ENCODE results near the gene PEAK1. TPM values are rescaled to one million over a fixed set of nuclear protein-coding genes. Genes with fewer than 3 reads are reported as not detected.

PEAK1 gene
- total RNA-seq, 2 experiments from 2014 or later: 9.2 to 11.0 TPM

- Mint-ChIP-seq H3K27me3 (no peaks in the 10 kb centered on the region), H3K9me3 (no peaks in the 10 kb centered on the region), H3K4me1 (ENCODE audit: low read depth) (peaks cover 36% of the 10 kb centered on the region), H3K4me3 (no peak overlapping the region), H3K36me3 (ENCODE audit: low read depth) (peaks cover 7% of the 10 kb centered on the region), H3K27ac (no peak overlapping the region)
- H3K36me3 ChIP-seq (ENCODE audit: insufficient read depth, low read length): no peaks in the 10 kb centered on the region
- H3K4me1 ChIP-seq (ENCODE audit: insufficient read depth, low read length): peaks cover 18% of the 10 kb centered on the region
- no peak for ATAC-seq (ENCODE audit: poor library complexity)
- H3K9me3 ChIP-seq (ENCODE audit: control insufficient read depth in 1 of 2, insufficient read depth in 1 of 2, low read length in 2 of 2): no peaks in the 10 kb centered on the region
- no peaks in the 10 kb centered on the region for H3K27me3 ChIP-seq (ENCODE audit: control insufficient read depth in 1 of 2, insufficient read depth in 2 of 2, low read length in 2 of 2)
- no peak for DNase-seq
- no peak overlapping the region for H3K27ac ChIP-seq (ENCODE audit: low read depth in 1 of 2, low read length in 2 of 2)
- TF ChIP-seq CTCF (IDR thresholded peaks at IDR 0.05): no peak
- CTCF ChIA-PET: interaction anchor here (0.6 to 1.8 kb wide), 2 partner anchors 9 to 409 kb away, joined by 3 to 5 read pairs; no protein-coding TSS in a partner anchor
- H3K4me3 ChIP-seq (ENCODE audit: low read length): no peak overlapping the region
- POLR2A ChIA-PET: no interaction called here
- intact Hi-C loops (cut with DNase I, micrococcal nuclease): no loop called here
These were observed 352.8 kb downstream of the PEAK1 start for GRCh38 chr15:77066971-77067690.

GRCh38 chr15:77064539-77065308 is 355.2 kb downstream of the PEAK1 start:
- ATAC-seq (ENCODE audit: poor library complexity) (no peak), DNase-seq (peak in 2 of 14 experiments; percentile 29 to 43)
- intact Hi-C loops (cut with DNase I, micrococcal nuclease): no loop called here
- Mint-ChIP-seq H3K9me3 (no peaks in the 10 kb centered on the region), H3K36me3 (ENCODE audit: low read depth) (peaks cover 1% of the 10 kb centered on the region), H3K27ac (no peak overlapping the region), H3K4me3 (no peak overlapping the region), H3K27me3 (no peaks in the 10 kb centered on the region), H3K4me1 (ENCODE audit: low read depth) (peaks cover 30% of the 10 kb centered on the region)
- peaks cover 2% of the 10 kb centered on the region for H3K4me1 ChIP-seq (ENCODE audit: insufficient read depth, low read length)
- no peak overlapping the region for H3K4me3 ChIP-seq (ENCODE audit: low read length)
- H3K36me3 ChIP-seq (ENCODE audit: insufficient read depth, low read length): no peaks in the 10 kb centered on the region
- TF ChIP-seq CTCF (IDR thresholded peaks at IDR 0.05): no peak
- no peaks in the 10 kb centered on the region for H3K9me3 ChIP-seq (ENCODE audit: control insufficient read depth in 1 of 2, insufficient read depth in 1 of 2, low read length in 2 of 2)
- CTCF ChIA-PET: no interaction called here
- no peak overlapping the region for H3K27ac ChIP-seq (ENCODE audit: low read depth in 1 of 2, low read length in 2 of 2)
- POLR2A ChIA-PET: no interaction called here
- no peaks in the 10 kb centered on the region for H3K27me3 ChIP-seq (ENCODE audit: control insufficient read depth in 1 of 2, insufficient read depth in 2 of 2, low read length in 2 of 2)

- no peaks in the 10 kb centered on the region for H3K27me3 ChIP-seq (ENCODE audit: control insufficient read depth in 1 of 2, insufficient read depth in 2 of 2, low read length in 2 of 2)
- Mint-ChIP-seq H3K36me3 (ENCODE audit: low read depth) (no peaks in the 10 kb centered on the region), H3K27me3 (no peaks in the 10 kb centered on the region), H3K9me3 (no peaks in the 10 kb centered on the region), H3K4me3 (no peak overlapping the region), H3K27ac (no peak overlapping the region), H3K4me1 (ENCODE audit: low read depth) (peaks cover 29% of the 10 kb centered on the region)
- CTCF ChIA-PET: no interaction called here
- no peaks in the 10 kb centered on the region for H3K4me1 ChIP-seq (ENCODE audit: insufficient read depth, low read length)
- no peak overlapping the region for H3K4me3 ChIP-seq (ENCODE audit: low read length)
- no peaks in the 10 kb centered on the region for H3K36me3 ChIP-seq (ENCODE audit: insufficient read depth, low read length)
- ATAC-seq (ENCODE audit: poor library complexity) (no peak), DNase-seq (no peak)
- no peaks in the 10 kb centered on the region for H3K9me3 ChIP-seq (ENCODE audit: control insufficient read depth in 1 of 2, insufficient read depth in 1 of 2, low read length in 2 of 2)
- intact Hi-C loops (cut with DNase I, micrococcal nuclease): no loop called here
- no peak overlapping the region for H3K27ac ChIP-seq (ENCODE audit: low read depth in 1 of 2, low read length in 2 of 2)
- no peak for TF ChIP-seq CTCF (IDR thresholded peaks at IDR 0.05)
- POLR2A ChIA-PET: no interaction called here
These were observed 355.8 kb downstream of the PEAK1 start for GRCh38 chr15:77064063-77064462.

Measured in CD4-positive, alpha-beta T cell (primary cell).